Cardiac fibroblast (primary cell): ENCODE measurements around the gene IL1RL2.

Experiments used
- DNase-seq, 2 donors: peaks; one replicate each; pipeline versions ENCODE4 v3.0.0 to v3.0.0-alpha.2; 2010; ENCODE audit warnings: low read depth in 2 of 2
- H3K4me3 ChIP-seq, 2 donors: replicated peaks in 1 of 2; 1 replicate in 1 of 2; 2 replicates in 1 of 2; pipeline ENCODE4 v1.5.1; 2011; ENCODE audit warnings: low read depth in 2 of 2, low read length in 2 of 2, mild to moderate bottlenecking in 2 of 2, moderate library complexity in 1 of 2
- CTCF ChIP-seq: IDR thresholded peaks from one replicate; pipeline ENCODE4 v1.5.1; 2011; ENCODE audit warnings: low read depth, mild to moderate bottlenecking, low read length, inconsistent platforms

IL1RL2 gene

GRCh38 chr2:102147935-102148334 is 38.9 kb upstream of the IL1RL2 start:
- no peak for TF ChIP-seq CTCF
- H3K4me3 ChIP-seq, result no peak overlapping the region
- DNase-seq, result peak; percentile 77 to 90

GRCh38 chr2:102149243-102149642 is 37.6 kb upstream of the IL1RL2 start:
- H3K4me3 ChIP-seq, result no peak overlapping the region

GRCh38 chr2:102149644-102150455 is 37.0 kb upstream of the IL1RL2 start:
- TF ChIP-seq CTCF, result no peak
- DNase-seq, result peak in 1 of 2 donors; percentile 42
- no peak overlapping the region for H3K4me3 ChIP-seq

More at GRCh38 chr2:102149243-102149642, 37.6 kb upstream of the IL1RL2 start:
- peak in 1 of 2 donors; percentile 60 for DNase-seq
- no peak for TF ChIP-seq CTCF

GRCh38 chr2:102154364-102154763 is 32.5 kb upstream of the IL1RL2 start:
- TF ChIP-seq CTCF, result no peak
- DNase-seq, result no peak
- no peak overlapping the region for H3K4me3 ChIP-seq

- no peak overlapping the region for H3K4me3 ChIP-seq
- no peak for TF ChIP-seq CTCF
- no peak for DNase-seq
These were observed 31.7 kb upstream of the IL1RL2 start for GRCh38 chr2:102154946-102155702.

GRCh38 chr2:102155703-102156515 is 30.9 kb upstream of the IL1RL2 start:
- DNase-seq, result peak; percentile 77 to 89
- no peak overlapping the region for H3K4me3 ChIP-seq
- TF ChIP-seq CTCF, result no peak
